Smooth muscle cell (in vitro differentiated cells): ENCODE measurements around the gene ADGRL3. TPM values are rescaled to one million over a fixed set of nuclear protein-coding genes. Genes with fewer than 3 reads are reported as not detected.

Experiments used
- DNase-seq: peaks from one replicate; lab custom pipeline; 2025; ENCODE audit not compliant: unreplicated experiment; lab: John Stamatoyannopoulos, UW
- H2AFZ ChIP-seq: fragments of 200-600 bp; sonication (generic); 2 replicates; pipeline ENCODE4 v1.6.0; 2016; ENCODE audit warnings: antibody characterized with exemption, low read depth, mild to moderate bottlenecking
- H3F3A ChIP-seq: fragments of 200-600 bp; sonication (generic); 2 replicates; pipeline ENCODE4 v1.6.0; 2017; ENCODE audit warnings: antibody characterized with exemption, low read depth
- H3K27ac ChIP-seq: fragments of 200-600 bp; sonication (generic); 2 replicates; pipeline ENCODE4 v1.5.1; 2016; ENCODE audit warnings: low read depth, mild to moderate bottlenecking
- H3K27me3 ChIP-seq: fragments of 200-600 bp; sonication (generic); 2 replicates; pipeline ENCODE4 v1.6.1; 2016; ENCODE audit warnings: low read depth, mild to moderate bottlenecking
- H3K36me3 ChIP-seq: fragments of 200-600 bp; sonication (generic); 2 replicates; pipeline ENCODE4 v1.5.1; 2016; ENCODE audit warnings: low read depth
- H3K4me1 ChIP-seq: fragments of 200-600 bp; sonication (generic); 2 replicates; pipeline ENCODE4 v1.5.1; 2016; ENCODE audit warnings: low read depth
- H3K4me2 ChIP-seq: fragments of 200-600 bp; sonication (generic); 2 replicates; pipeline ENCODE4 v1.6.0; 2016; ENCODE audit warnings: mild to moderate bottlenecking
- H3K4me3 ChIP-seq: fragments of 200-600 bp; sonication (generic); 2 replicates; pipeline ENCODE4 v1.5.1; 2016; ENCODE audit warnings: mild to moderate bottlenecking
- H3K79me2 ChIP-seq: fragments of 200-600 bp; sonication (generic); 2 replicates; pipeline ENCODE4 v1.6.0; 2016; ENCODE audit warnings: low read depth, mild to moderate bottlenecking
- H3K9ac ChIP-seq: fragments of 200-600 bp; sonication (generic); 2 replicates; pipeline ENCODE4 v1.6.0; 2016; ENCODE audit warnings: low read depth
- H3K9me3 ChIP-seq: fragments of 200-600 bp; sonication (generic); replicated peaks from 2 replicates; pipeline ENCODE4 v1.5.1; 2016; ENCODE audit warnings: low read depth
- H4K20me1 ChIP-seq: fragments of 200-600 bp; sonication (generic); 2 replicates; pipeline ENCODE4 v1.6.0; 2016; ENCODE audit warnings: low read depth
- CTCF ChIP-seq: fragments of 200-600 bp; sonication (generic); IDR thresholded peaks from 2 replicates; pipeline ENCODE4 v1.5.1; 2017; ENCODE audit warnings: borderline replicate concordance, mild to moderate bottlenecking, antibody characterized with exemption; ENCODE audit not compliant: insufficient read depth, poor library complexity, severe bottlenecking
- WGBS: methylation state at CpG from one replicate; pipeline ENCODE4 v1.1.7; 2016; ENCODE audit warnings: low lambda C conversion rate; 5-methylcytosine and 5-hydroxymethylcytosine counted together
- polyA plus RNA-seq: library from polyadenylated mRNA; unstranded; fragments of >200 nt; fragmentation: Nextera tagmentation; extraction: Ambion mirVana; gene quantifications from 2 replicates; pipeline ENCODE4 v1.2.1, GENCODE V29; 2016
- total RNA-seq: library from RNA; depleted of rRNA; stranded (reverse); fragments of >200 nt; gene quantifications from 2 replicates; pipeline ENCODE4 v1.2.3, GENCODE V29; 2014

ADGRL3 gene
- total and polyA plus RNA-seq, 2 experiments from 2014 or later = 2.4 to 9.5 TPM

GRCh38 chr4:61401771-61402170, 201.6 kb downstream of the ADGRL3 start:
- DNase-seq = no peak
- TF ChIP-seq CTCF = no peak
- H3K79me2 ChIP-seq = no peaks in the 10 kb centered on the region
- no peak overlapping the region for H3K9ac ChIP-seq
- no peak overlapping the region for H2AFZ ChIP-seq
- H3K9me3 ChIP-seq = no peaks in the 10 kb centered on the region
- no peaks in the 10 kb centered on the region for H3K36me3 ChIP-seq
- H3K4me2 ChIP-seq = no peak overlapping the region
- peaks cover 5% of the 10 kb centered on the region for H3K4me1 ChIP-seq
- H4K20me1 ChIP-seq = no peaks in the 10 kb centered on the region
- H3F3A ChIP-seq = no peaks in the 10 kb centered on the region
- no peak overlapping the region for H3K4me3 ChIP-seq
- H3K27me3 ChIP-seq = no peaks in the 10 kb centered on the region
- H3K27ac ChIP-seq = no peak overlapping the region

GRCh38 chr4:61405307-61405706, 205.2 kb downstream of the ADGRL3 start:
- no peaks in the 10 kb centered on the region for H3K79me2 ChIP-seq
- H3K27me3 ChIP-seq = no peaks in the 10 kb centered on the region
- peaks cover 23% of the 10 kb centered on the region for H3K4me1 ChIP-seq
- no peaks in the 10 kb centered on the region for H3K36me3 ChIP-seq
- H3K4me3 ChIP-seq = no peak overlapping the region
- H4K20me1 ChIP-seq = no peaks in the 10 kb centered on the region
- H3K27ac ChIP-seq = no peak overlapping the region
- 95% methylated on average over 1 of the region's 1 CpG for WGBS
- no peak for DNase-seq
- H3K4me2 ChIP-seq = no peak overlapping the region
- H3K9ac ChIP-seq = no peak overlapping the region
- TF ChIP-seq CTCF = no peak
- no peaks in the 10 kb centered on the region for H3F3A ChIP-seq
- no peak overlapping the region for H2AFZ ChIP-seq
- no peaks in the 10 kb centered on the region for H3K9me3 ChIP-seq

DNA sequence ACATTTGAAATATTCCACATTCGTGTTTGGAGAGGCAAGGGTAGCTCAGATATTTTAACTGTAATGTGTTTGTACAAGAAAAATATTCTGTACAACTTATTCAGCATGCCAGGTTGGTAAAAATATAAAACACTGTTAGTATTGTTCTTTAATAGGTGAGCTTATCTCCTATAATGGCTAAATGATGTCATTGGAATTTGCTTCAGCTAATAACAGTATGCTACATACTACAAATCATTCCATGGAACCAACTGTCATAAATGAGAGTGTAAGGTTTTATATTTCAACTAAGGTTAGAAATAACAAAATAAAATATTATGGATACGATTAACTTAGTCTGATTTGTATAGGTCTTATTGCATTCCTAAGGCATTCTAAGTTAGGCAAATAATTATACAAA, 206.6 kb downstream of the ADGRL3 start:
- peaks cover 23% of the 10 kb centered on the region for H3K4me1 ChIP-seq
- H3K27me3 ChIP-seq = no peaks in the 10 kb centered on the region
- no peaks in the 10 kb centered on the region for H3K79me2 ChIP-seq
- no peak overlapping the region for H3K27ac ChIP-seq
- DNase-seq = no peak
- no peak for TF ChIP-seq CTCF
- H2AFZ ChIP-seq = no peak overlapping the region
- H3F3A ChIP-seq = no peaks in the 10 kb centered on the region
- no peaks in the 10 kb centered on the region for H3K9me3 ChIP-seq
- 98% methylated on average over 2 of the region's 2 CpGs for WGBS
- H4K20me1 ChIP-seq = no peaks in the 10 kb centered on the region
- no peak overlapping the region for H3K9ac ChIP-seq
- H3K4me3 ChIP-seq = no peak overlapping the region
- H3K36me3 ChIP-seq = no peaks in the 10 kb centered on the region
- H3K4me2 ChIP-seq = no peak overlapping the region

DNA sequence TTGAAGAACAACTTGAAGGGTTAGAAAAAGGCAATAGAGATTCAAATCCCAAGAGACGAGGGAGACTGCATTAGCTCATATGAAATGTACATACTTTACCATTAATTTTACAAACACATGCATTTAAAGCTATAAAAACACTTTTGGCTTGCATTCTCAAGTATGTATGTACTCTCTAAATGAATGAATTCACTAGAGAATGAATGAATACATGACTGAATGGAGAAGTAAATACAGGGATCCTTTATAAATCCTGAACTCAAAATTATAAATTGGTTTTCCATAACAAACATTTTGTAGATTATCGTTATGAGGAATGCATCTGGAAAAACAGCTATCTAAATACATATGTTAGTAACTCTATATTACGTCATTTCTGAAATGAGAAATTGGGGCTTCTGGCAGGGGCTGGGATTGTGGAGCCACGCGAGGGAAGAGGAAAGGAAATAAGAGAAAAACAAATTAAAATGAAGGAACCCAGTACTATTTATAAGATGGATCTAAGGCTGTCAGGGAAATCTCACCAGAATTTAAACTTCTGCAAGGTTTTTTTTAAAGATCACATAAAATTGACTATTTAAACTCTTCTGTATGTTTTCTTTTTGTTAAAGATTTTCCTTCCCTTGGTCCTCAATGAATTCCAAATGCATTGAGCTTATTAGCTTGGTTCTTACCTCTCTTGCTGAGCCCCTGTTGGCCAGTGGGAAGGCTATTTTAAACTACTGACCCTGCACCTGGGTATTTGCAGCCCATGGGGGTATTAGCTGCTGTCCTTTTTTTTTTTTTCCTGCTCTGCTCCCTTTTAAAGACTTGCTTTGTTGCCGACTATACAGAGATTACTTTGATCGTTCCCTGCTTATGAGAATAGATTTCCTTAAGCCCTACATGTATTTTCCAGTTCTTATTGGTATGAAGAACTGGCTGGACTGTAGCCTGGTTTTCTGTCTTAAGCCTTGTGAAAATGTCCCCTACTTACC, 207.8 kb downstream of the ADGRL3 start:
- Histone ChIP-seq H3K27ac (no peak overlapping the region), H3K4me3 (no peak overlapping the region), H3K79me2 (no peaks in the 10 kb centered on the region), H3K27me3 (no peaks in the 10 kb centered on the region), H3K36me3 (no peaks in the 10 kb centered on the region), H3K9ac (no peak overlapping the region), H3F3A (no peaks in the 10 kb centered on the region), H3K9me3 (no peaks in the 10 kb centered on the region), H3K4me2 (no peak overlapping the region), H4K20me1 (no peaks in the 10 kb centered on the region), H3K4me1 (peaks cover 23% of the 10 kb centered on the region), H2AFZ (no peak overlapping the region)
- TF ChIP-seq CTCF = no peak
- DNase-seq = no peak
- 89% methylated on average over 7 of the region's 7 CpGs for WGBS
